DND-41 (cell line): Measurements from ENCODE around the gene CEP350.

Experiments used
- EZH2 ChIP-seq: IDR thresholded peaks from 3 replicates; pipeline ENCODE4 v1.6.1; 2012; ENCODE audit warnings: borderline replicate concordance, low read depth, mild to moderate bottlenecking, moderate library complexity, low read length, inconsistent platforms; ENCODE audit not compliant: severe bottlenecking
- TF ChIP-seq, protein P1 (sequence below): IDR thresholded peaks from 2 replicates; pipeline ENCODE4 v1.5.1; 2012; ENCODE audit warnings: borderline replicate concordance, low read length, moderate library complexity, mild to moderate bottlenecking; ENCODE audit not compliant: poor library complexity, severe bottlenecking; ENCODE audit errors: extremely low read depth

DNA sequence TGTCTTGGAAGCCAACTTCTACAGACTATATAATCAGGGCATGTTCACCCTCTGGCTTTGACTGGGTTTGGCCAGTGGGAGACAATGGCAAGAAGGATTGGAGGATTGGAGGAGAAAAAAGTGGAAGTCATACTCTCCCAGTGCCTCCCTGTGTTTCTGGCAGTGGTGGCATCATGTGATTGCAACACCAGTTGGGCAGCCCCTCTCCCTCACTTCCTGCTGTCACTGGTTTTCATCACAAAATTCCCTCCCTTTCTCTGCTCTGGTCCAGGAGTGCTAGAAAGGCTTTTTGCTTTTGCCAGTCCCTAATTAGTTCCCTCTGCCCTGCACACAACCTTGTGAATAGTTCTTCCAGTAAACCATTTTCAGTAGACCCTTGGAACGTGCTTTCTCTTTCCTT is 196.4 kb downstream of the CEP350 start:
- no peak for TF ChIP-seq EZH2
- TF ChIP-seq, protein P1, sequence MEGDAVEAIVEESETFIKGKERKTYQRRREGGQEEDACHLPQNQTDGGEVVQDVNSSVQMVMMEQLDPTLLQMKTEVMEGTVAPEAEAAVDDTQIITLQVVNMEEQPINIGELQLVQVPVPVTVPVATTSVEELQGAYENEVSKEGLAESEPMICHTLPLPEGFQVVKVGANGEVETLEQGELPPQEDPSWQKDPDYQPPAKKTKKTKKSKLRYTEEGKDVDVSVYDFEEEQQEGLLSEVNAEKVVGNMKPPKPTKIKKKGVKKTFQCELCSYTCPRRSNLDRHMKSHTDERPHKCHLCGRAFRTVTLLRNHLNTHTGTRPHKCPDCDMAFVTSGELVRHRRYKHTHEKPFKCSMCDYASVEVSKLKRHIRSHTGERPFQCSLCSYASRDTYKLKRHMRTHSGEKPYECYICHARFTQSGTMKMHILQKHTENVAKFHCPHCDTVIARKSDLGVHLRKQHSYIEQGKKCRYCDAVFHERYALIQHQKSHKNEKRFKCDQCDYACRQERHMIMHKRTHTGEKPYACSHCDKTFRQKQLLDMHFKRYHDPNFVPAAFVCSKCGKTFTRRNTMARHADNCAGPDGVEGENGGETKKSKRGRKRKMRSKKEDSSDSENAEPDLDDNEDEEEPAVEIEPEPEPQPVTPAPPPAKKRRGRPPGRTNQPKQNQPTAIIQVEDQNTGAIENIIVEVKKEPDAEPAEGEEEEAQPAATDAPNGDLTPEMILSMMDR, result no peak
